ENCODE data around the gene LGALS12.

Gene LGALS12

GRCh38 chr11:63505857-63506528 is at the start of gene LGALS12:
Gene LGALS12, plus strand, starts transcription at chr11:63506084. Its CDS starts 375 bp downstream, at chr11:63506459.
- Histone ChIP-seq H3K9ac (ENCODE audit: low read depth, low read length) (peak within 1 kb of the TSS; percentile 8; the same call in 1 of the 2 replicates), H3K36me3 (ENCODE audit: insufficient read depth, low read length) (no peaks in the 10 kb centered on the region), H3K4me1 (ENCODE audit: insufficient read depth, low read length) (peaks cover 51% of the 10 kb centered on the region)

DNA sequence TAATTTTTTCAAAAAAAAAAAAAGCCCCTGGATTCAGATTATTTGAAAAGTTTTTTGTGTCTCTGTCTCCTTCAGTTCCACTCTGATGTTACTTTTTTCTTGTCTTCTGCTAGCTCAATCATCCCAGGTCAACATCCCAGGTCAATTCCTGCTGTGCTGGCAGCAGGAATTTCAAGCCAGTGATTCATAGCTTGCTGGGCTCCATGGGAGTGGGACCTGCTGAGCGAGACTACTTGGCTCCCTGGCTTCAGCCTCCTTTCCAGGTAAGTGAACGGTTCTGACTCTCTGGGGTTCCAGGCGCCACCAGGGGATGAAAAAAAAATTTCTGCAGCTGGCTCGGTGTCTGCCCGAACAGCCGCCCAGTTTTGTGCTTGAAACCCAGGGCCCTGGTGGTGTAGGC is 46.3 kb upstream of the LGALS12 start:
- Histone ChIP-seq H3K36me3 (ENCODE audit: insufficient read depth, low read length) (no peaks in the 10 kb centered on the region), H3K9ac (ENCODE audit: low read depth, low read length) (no peak overlapping the region; the same call in 1 of the 2 replicates)

More at GRCh38 chr11:63505857-63506528, at the start of gene LGALS12:
- H3K9me3 ChIP-seq (ENCODE audit: control insufficient read depth, insufficient read depth, low read length) = peaks cover 6% of the 10 kb centered on the region; the same call in 1 of the 2 replicates

DNA sequence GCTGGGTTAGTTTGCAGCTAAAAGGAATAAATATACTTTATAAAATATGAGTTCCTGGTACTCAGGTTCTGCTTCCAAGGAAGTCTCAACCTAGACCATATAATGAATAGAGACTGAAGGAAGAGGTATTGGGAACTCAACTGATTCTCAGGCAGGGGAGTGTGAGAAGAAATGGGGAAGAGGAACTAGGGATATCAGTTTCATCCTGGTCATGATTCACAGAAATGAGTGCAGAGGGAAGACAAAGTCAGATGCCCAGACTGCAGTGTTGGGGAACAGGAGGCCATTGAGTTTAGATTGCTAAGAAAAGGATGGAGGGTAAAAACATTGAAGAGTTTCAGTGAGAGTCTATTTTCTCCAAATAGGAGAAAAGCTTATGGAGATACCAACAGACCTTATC is 43.7 kb upstream of the LGALS12 start:
- Histone ChIP-seq H3K36me3 (ENCODE audit: insufficient read depth, low read length) (no peaks in the 10 kb centered on the region), H3K4me1 (ENCODE audit: insufficient read depth, low read length) (peaks cover 13% of the 10 kb centered on the region), H3K9ac (ENCODE audit: low read depth, low read length) (no peak overlapping the region), H3K9me3 (ENCODE audit: control insufficient read depth, insufficient read depth, low read length) (no peaks in the 10 kb centered on the region)

More for the DNA sequence above, 46.3 kb upstream of the LGALS12 start:
- H3K4me1 ChIP-seq (ENCODE audit: insufficient read depth, low read length) = peaks cover 13% of the 10 kb centered on the region
- H3K9me3 ChIP-seq (ENCODE audit: control insufficient read depth, insufficient read depth, low read length) = no peaks in the 10 kb centered on the region

DNA sequence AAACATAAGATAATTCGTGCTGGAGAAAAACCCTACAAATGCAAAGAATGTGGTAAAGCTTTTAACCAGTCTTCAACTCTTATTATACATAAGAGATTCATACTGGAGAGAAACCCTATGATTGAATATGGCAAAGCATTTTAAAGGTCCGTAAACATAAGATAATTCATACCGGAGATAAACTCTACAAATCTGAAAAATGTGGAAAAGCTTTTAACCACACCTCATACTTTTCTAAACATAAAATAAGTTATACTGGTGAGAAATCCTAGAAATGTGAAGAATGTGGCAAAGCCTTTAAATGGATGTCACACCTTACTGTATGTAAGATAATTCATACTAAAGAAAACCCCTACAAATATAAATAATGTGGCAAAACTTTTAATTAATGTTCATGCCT is 35.6 kb upstream of the LGALS12 start:
- Histone ChIP-seq H3K9me3 (ENCODE audit: control insufficient read depth, insufficient read depth, low read length) (peaks cover 19% of the 10 kb centered on the region), H3K9ac (ENCODE audit: low read depth, low read length) (no peak overlapping the region), H3K36me3 (ENCODE audit: insufficient read depth, low read length) (no peaks in the 10 kb centered on the region), H3K4me1 (ENCODE audit: insufficient read depth, low read length) (no peaks in the 10 kb centered on the region)

DNA sequence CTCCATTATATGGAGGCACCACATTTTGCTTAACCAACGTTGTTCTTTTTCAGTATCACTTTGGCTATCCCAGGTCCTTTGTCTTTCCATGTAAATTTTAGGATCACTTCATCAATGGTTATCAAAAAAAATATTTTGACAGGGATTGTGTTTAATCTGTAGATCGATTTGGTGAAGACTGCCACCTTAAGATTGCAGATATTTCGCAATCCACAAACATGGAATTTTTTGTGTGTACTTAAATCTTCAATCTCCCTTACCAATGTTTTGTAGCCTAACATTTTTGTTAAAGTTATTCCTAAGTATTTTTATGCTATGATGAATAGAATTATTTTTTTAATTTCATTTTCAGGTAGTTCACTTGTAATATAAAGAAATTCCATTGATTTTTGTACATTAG is 33.5 kb upstream of the LGALS12 start:
- H3K9ac ChIP-seq (ENCODE audit: low read depth, low read length) = no peak overlapping the region
- H3K9me3 ChIP-seq (ENCODE audit: control insufficient read depth, insufficient read depth, low read length) = peaks cover 30% of the 10 kb centered on the region
- no peaks in the 10 kb centered on the region for H3K36me3 ChIP-seq (ENCODE audit: insufficient read depth, low read length)
- H3K4me1 ChIP-seq (ENCODE audit: insufficient read depth, low read length) = no peaks in the 10 kb centered on the region

DNA sequence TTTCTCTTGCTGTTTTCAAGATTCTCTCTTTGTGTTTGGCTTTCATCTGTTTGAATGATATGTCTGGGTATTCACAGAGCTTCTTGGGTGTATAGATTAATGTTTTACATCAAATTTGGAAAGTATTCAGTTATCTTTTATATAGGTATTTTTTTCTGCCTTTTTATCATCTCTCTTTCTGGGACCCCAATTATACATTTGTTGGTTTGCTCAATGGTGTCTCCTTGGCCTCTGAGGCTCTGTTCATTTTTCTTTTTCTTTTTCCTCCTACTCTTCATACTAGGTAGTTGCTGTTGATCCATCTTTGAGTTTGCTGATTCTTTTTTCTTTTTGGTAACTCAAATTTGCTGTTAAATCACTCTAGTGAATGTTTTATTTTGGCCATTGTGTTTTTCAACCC is 29.3 kb upstream of the LGALS12 start:
- Histone ChIP-seq H3K9me3 (ENCODE audit: control insufficient read depth, insufficient read depth, low read length) (peaks cover 36% of the 10 kb centered on the region), H3K4me1 (ENCODE audit: insufficient read depth, low read length) (peaks cover 12% of the 10 kb centered on the region), H3K9ac (ENCODE audit: low read depth, low read length) (no peak overlapping the region), H3K36me3 (ENCODE audit: insufficient read depth, low read length) (no peaks in the 10 kb centered on the region; the same call in 1 of the 2 replicates)

GRCh38 chr11:63478896-63479295 is 27.0 kb upstream of the LGALS12 start:
- Histone ChIP-seq H3K36me3 (ENCODE audit: insufficient read depth, low read length) (no peaks in the 10 kb centered on the region; the same call in 1 of the 2 replicates), H3K9me3 (ENCODE audit: control insufficient read depth, insufficient read depth, low read length) (peaks cover 20% of the 10 kb centered on the region), H3K4me1 (ENCODE audit: insufficient read depth, low read length) (peaks cover 12% of the 10 kb centered on the region), H3K9ac (ENCODE audit: low read depth, low read length) (no peak overlapping the region)

GRCh38 chr11:63480039-63480438 is 25.8 kb upstream of the LGALS12 start:
- no peaks in the 10 kb centered on the region; the same call in 1 of the 2 replicates for H3K36me3 ChIP-seq (ENCODE audit: insufficient read depth, low read length)
- H3K9me3 ChIP-seq (ENCODE audit: control insufficient read depth, insufficient read depth, low read length) = peaks cover 25% of the 10 kb centered on the region
- peaks cover 12% of the 10 kb centered on the region for H3K4me1 ChIP-seq (ENCODE audit: insufficient read depth, low read length)
- no peak overlapping the region for H3K9ac ChIP-seq (ENCODE audit: low read depth, low read length)

GRCh38 chr11:63485777-63486176 is 20.1 kb upstream of the LGALS12 start:
- Histone ChIP-seq H3K9me3 (ENCODE audit: control insufficient read depth, insufficient read depth, low read length) (peaks cover 21% of the 10 kb centered on the region), H3K36me3 (ENCODE audit: insufficient read depth, low read length) (no peaks in the 10 kb centered on the region), H3K9ac (ENCODE audit: low read depth, low read length) (no peak overlapping the region), H3K4me1 (ENCODE audit: insufficient read depth, low read length) (peaks cover 6% of the 10 kb centered on the region; the same call in 1 of the 2 replicates)

- H3K36me3 ChIP-seq (ENCODE audit: insufficient read depth, low read length) = no peaks in the 10 kb centered on the region
- H3K9ac ChIP-seq (ENCODE audit: low read depth, low read length) = no peak overlapping the region
- peaks cover 36% of the 10 kb centered on the region for H3K9me3 ChIP-seq (ENCODE audit: control insufficient read depth, insufficient read depth, low read length)
- peaks cover 6% of the 10 kb centered on the region; the same call in 1 of the 2 replicates for H3K4me1 ChIP-seq (ENCODE audit: insufficient read depth, low read length)
Observed at GRCh38 chr11:63488789-63489188, 17.1 kb upstream of the LGALS12 start.

DNA sequence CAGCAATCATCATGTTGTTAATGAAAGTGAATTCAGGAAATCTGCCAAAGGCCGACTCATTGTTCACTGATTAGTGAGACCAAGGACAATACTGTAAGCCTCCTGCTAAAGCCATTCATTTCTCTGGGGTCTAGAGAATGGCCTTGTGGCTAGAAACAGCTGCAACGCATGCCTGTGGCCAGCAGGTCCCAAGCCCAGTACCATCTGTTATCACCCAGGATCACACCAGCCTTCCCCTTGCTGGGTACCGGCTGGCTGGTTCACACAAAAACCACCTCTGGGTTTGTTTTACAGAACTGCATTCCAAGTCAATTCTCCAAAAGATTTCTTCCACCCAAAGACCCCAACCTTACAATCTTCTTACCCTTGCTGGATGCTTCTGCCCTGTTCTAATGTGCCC is 16.0 kb upstream of the LGALS12 start:
- Histone ChIP-seq H3K4me1 (ENCODE audit: insufficient read depth, low read length) (peaks cover 6% of the 10 kb centered on the region; the same call in 1 of the 2 replicates), H3K9me3 (ENCODE audit: control insufficient read depth, insufficient read depth, low read length) (peaks cover 28% of the 10 kb centered on the region), H3K9ac (ENCODE audit: low read depth, low read length) (peak overlapping the region; percentile 48; the same call in 1 of the 2 replicates), H3K36me3 (ENCODE audit: insufficient read depth, low read length) (no peaks in the 10 kb centered on the region)

GRCh38 chr11:63490551-63491239 is 15.2 kb upstream of the LGALS12 start, which contains the start of gene PLAAT5:
Gene PLAAT5, minus strand, starts transcription at chr11:63491167. Its CDS starts 133 bp downstream, at chr11:63491034.
- Histone ChIP-seq H3K36me3 (ENCODE audit: insufficient read depth, low read length) (no peaks in the 10 kb centered on the region), H3K9me3 (ENCODE audit: control insufficient read depth, insufficient read depth, low read length) (peaks cover 24% of the 10 kb centered on the region), H3K9ac (ENCODE audit: low read depth, low read length) (peak within 1 kb of the TSS; percentile 48; the same call in 1 of the 2 replicates), H3K4me1 (ENCODE audit: insufficient read depth, low read length) (peaks cover 6% of the 10 kb centered on the region; the same call in 1 of the 2 replicates)

GRCh38 chr11:63491240-63491587 is 14.7 kb upstream of the LGALS12 start:
- H3K9ac ChIP-seq (ENCODE audit: low read depth, low read length) = peak overlapping the region; percentile 48; the same call in 1 of the 2 replicates
- H3K4me1 ChIP-seq (ENCODE audit: insufficient read depth, low read length) = peaks cover 6% of the 10 kb centered on the region; the same call in 1 of the 2 replicates
- H3K36me3 ChIP-seq (ENCODE audit: insufficient read depth, low read length) = no peaks in the 10 kb centered on the region
- peaks cover 18% of the 10 kb centered on the region for H3K9me3 ChIP-seq (ENCODE audit: control insufficient read depth, insufficient read depth, low read length)

- Histone ChIP-seq H3K9me3 (ENCODE audit: control insufficient read depth, insufficient read depth, low read length) (peaks cover 18% of the 10 kb centered on the region), H3K36me3 (ENCODE audit: insufficient read depth, low read length) (no peaks in the 10 kb centered on the region), H3K9ac (ENCODE audit: low read depth, low read length) (peak overlapping the region; percentile 48; the same call in 1 of the 2 replicates), H3K4me1 (ENCODE audit: insufficient read depth, low read length) (peaks cover 6% of the 10 kb centered on the region; the same call in 1 of the 2 replicates)
Observed at GRCh38 chr11:63491636-63492372, 14.1 kb upstream of the LGALS12 start.

All from ES-I3 (cell line).